ENCODE results near the gene GPRC5C.

GPRC5C gene

DNA sequence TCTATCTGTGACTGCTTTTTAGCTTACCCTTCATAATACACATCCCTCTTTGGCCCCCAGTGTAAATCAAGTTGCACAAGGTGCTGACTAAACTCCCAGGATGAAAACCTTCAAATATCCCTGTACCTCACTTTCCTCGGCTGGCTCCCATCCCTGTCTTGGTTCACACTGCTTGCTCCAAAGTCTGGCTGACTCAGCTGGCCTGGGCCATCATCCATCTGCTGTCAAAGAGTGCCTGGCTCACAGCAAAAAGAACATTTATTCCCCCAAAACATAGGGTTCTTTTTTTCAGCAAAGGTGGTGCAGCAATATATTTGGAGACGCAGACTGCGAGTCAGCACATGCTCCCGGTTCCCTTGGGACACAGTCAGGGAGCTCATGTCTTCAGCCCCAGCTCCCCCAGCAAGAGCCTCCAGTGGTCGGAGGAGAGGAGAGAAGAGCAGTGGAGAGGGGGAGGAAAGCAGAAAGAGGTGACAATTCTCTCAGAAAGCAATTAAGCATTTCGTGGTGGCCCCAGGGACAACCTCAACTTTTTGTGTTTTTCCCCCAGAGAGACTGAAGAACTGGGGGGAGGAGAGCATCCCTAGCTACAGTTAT is 38.4 kb upstream of the GPRC5C start:
- no peak for DNase-seq (ENCODE audit: extremely low spot score)
- TF ChIP-seq, protein P1, sequence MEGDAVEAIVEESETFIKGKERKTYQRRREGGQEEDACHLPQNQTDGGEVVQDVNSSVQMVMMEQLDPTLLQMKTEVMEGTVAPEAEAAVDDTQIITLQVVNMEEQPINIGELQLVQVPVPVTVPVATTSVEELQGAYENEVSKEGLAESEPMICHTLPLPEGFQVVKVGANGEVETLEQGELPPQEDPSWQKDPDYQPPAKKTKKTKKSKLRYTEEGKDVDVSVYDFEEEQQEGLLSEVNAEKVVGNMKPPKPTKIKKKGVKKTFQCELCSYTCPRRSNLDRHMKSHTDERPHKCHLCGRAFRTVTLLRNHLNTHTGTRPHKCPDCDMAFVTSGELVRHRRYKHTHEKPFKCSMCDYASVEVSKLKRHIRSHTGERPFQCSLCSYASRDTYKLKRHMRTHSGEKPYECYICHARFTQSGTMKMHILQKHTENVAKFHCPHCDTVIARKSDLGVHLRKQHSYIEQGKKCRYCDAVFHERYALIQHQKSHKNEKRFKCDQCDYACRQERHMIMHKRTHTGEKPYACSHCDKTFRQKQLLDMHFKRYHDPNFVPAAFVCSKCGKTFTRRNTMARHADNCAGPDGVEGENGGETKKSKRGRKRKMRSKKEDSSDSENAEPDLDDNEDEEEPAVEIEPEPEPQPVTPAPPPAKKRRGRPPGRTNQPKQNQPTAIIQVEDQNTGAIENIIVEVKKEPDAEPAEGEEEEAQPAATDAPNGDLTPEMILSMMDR (IDR thresholded peaks at IDR 0.05; ENCODE audit: control extremely low read depth, extremely low read depth, low read depth, missing control alignments) = no peak
- CTCF ChIA-PET = interaction anchor here (0.8 to 5.5 kb wide), 11 partner anchors 8 to 65 kb away, joined by 3 to 43 read pairs (median 5); partner anchors contain the start of gene GPR142
- POLR2A ChIA-PET = no interaction called here

DNA sequence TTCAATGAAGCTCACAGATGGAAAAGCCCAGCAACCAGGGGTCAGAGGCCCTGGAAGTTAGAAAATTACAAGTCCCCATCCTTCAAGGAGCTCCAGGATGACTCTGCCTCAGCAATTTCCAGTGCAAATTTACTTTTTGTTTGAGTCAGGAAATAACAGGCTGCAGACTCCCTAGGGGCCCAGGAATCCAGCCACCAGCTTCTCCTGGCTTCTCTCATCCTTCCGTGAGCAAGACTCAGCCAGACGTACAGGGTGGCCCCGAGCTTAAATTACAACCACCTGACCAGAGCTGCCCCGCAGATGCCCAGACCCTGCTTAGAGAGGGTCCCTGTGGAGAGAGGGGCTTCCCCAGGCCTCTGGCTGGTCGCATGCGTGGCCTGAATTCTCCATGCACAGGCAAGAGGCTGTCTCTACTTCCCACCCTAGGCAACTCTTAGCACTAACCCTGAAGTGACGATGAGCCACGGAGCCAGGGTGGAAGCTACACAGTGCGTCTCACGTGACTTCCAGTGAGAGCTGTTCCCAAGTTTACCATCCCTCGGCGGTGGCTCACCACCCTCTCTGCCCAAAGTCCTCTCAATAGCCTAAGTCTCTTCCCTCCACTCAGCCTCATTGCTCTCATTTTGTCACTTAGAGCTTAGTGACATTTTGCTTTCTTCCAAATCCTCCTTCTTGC is 37.5 kb upstream of the GPRC5C start:
- TF ChIP-seq, protein P1 (IDR thresholded peaks at IDR 0.05; ENCODE audit: control extremely low read depth, extremely low read depth, low read depth, missing control alignments) = no peak
- ChIA-PET CTCF (interaction anchor here (1.0 to 5.5 kb wide), 11 partner anchors 9 to 138 kb away, joined by 3 to 43 read pairs (median 4); partner anchors contain the start of genes BTBD17 and GPR142), POLR2A (no interaction called here)
- DNase-seq (ENCODE audit: extremely low spot score) = no peak

DNA sequence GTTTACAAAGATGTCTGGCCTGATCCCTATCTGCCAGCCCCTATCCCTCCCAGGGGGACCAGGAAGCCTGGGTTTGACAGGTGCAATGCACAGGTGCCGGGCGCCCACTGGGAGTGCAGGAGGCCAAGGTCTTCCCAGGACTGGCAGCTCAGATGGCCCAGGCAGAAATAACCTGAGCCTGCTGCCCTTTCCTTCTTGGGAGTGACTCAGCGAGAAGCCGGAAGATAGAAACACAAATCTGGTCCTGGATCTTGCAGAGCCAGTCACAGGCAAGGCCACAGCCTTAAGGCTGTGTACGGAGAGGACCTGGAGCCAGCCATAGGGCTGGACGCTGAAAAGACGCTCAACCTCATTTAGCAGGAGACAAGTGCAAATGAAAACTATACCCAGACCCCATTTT is 36.9 kb upstream of the GPRC5C start:
- POLR2A ChIA-PET = no interaction called here
- CTCF ChIA-PET = interaction anchor here (1.0 to 5.5 kb wide), 8 partner anchors 10 to 138 kb away, joined by 3 to 43 read pairs (median 4); partner anchors contain the start of genes BTBD17 and GPR142
- DNase-seq (ENCODE audit: extremely low spot score) = no peak
- TF ChIP-seq, protein P1 (IDR thresholded peaks at IDR 0.05; ENCODE audit: control extremely low read depth, extremely low read depth, low read depth, missing control alignments) = no peak

DNA sequence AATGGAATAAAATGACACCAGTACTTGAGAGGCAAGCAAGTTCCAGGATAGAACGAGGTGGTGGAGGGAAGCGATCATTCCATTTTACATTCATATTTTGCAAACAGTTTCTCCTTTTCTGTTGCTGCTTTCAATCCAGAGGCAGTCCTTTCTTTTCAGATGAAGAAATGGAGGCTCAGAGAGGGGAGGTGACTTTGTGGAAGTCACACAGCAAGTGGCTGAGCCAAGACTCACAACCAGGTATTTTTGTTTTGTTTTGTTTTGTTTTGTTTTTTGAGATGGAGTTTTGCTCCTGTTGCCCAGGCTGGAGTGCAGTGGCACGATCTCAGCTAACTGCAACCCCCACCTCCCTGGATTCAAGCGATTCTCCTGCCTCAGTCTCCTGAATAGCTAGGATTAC is 35.3 kb upstream of the GPRC5C start:
- TF ChIP-seq, protein P1 (IDR thresholded peaks at IDR 0.05; ENCODE audit: control extremely low read depth, extremely low read depth, low read depth, missing control alignments) = no peak
- no peak for DNase-seq (ENCODE audit: extremely low spot score)
- POLR2A ChIA-PET = no interaction called here
- CTCF ChIA-PET = no interaction called here

DNA sequence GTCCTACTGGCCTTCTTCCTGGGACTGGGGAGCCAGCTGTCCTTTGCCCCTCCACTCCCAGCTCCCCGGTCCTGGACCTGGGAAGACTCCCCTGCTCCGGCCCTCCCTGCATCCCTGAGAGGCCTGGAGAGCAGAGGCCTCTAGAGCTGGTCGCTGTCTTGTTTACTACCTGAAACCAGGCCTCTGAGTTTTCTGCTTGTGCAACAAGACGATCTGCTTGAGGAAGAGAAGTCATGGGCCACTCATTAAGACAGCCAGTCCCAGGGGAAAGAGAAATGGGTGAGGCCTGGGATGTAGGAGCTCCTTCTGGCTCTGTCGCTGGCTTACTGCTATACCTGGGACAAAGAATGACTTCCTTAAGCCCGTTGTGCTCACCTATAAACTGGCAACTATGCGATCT is 29.8 kb upstream of the GPRC5C start:
- TF ChIP-seq, protein P1 (IDR thresholded peaks at IDR 0.05; ENCODE audit: control extremely low read depth, extremely low read depth, low read depth, missing control alignments) = no peak
- POLR2A ChIA-PET = interaction anchor here (0.7 kb wide), 1 partner anchor 564 kb away, joined by 4 read pairs; no protein-coding TSS in a partner anchor
- DNase-seq (ENCODE audit: extremely low spot score) = no peak
- CTCF ChIA-PET = interaction anchor here (1.1 to 2.6 kb wide), 4 partner anchors 9 to 55 kb away, joined by 3 to 7 read pairs (median 4); no protein-coding TSS in a partner anchor

DNA sequence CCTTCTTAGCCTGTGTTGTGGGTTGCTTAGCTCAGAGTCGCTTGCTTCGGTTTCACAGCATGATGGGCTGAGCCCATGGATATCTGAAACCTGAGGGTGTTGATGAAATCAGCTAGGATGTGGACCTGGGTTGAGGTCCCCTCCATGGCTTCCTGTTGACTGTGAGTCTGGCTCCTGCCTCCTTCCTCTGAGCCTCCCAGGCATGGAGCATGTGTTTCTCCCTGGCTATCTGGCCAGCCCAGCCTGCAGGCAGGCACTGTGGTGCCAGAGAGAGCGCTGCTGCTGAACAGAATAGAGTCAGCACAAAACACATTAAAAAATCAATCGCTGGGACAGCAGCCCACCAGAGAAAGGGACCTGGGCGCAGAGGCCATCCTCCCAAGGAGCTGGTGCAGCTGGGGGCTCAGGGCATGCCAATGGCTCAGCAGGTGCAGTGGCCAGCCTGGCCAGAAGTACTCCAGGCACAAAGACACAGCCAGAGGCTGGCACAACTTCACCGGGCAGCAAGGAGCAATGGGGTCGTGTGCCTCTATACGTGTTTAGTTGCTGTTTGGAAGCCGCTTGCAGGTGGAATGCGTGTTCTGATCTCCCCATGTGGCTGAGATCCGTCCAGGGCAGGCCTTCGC is 28.3 kb upstream of the GPRC5C start:
- ChIA-PET CTCF (interaction anchor here (1.3 to 2.6 kb wide), 3 partner anchors 11 to 54 kb away, joined by 4 to 7 read pairs (median 5); no protein-coding TSS in a partner anchor), POLR2A (no interaction called here)
- TF ChIP-seq, protein P1 (IDR thresholded peaks at IDR 0.05; ENCODE audit: control extremely low read depth, extremely low read depth, low read depth, missing control alignments) = no peak
- DNase-seq (ENCODE audit: extremely low spot score) = no peak

Data from GM10248 (cell line).